H1 (cell line): ENCODE data around the gene PLXNA3. TPM values are rescaled to one million over a fixed set of nuclear protein-coding genes. Genes with fewer than 3 reads are reported as not detected.

Source experiments
- HDAC6 ChIP-seq: IDR thresholded peaks from one replicate; pipeline ENCODE4 v1.7.1; 2012; ENCODE audit warnings: low read depth, mild to moderate bottlenecking, inconsistent platforms, low read length, moderate library complexity
- RNF2 ChIP-seq: fragments of 200-900, 300-1000 bp; sonication (generic); IDR thresholded peaks from 2 replicates; pipeline ENCODE4 v1.7.1; 2016; ENCODE audit warnings: borderline replicate concordance, low read depth, mild to moderate bottlenecking, antibody characterized with exemption, low read length; ENCODE audit not compliant: poor library complexity, severe bottlenecking; ENCODE audit errors: missing control alignments
- polyA plus RNA-seq, 7 experiments: library from polyadenylated mRNA; depleted of rRNA in 3 of 7; stranded (reverse) in 5 of 7; unstranded in 2 of 7; fragments of >200 nt in 5 of 7; fragments of 200-250 nt in 2 of 7; gene quantifications; 1 replicate in 5 of 7; 2 replicates in 1 of 7; 4 replicates in 1 of 7; pipeline versions ENCODE4 v1.2.1 to v1.2.3, GENCODE V29; 2011 to 2013; ENCODE audit warnings: missing spikeins in 2 of 7, mixed read lengths in 2 of 7
- total RNA-seq: library from RNA; stranded (reverse); fragmentation: NEBNext Ultra II Directional; extraction: Animal tissue kit (Norgen Biotek cat#: 25700); gene quantifications from 2 replicates; pipeline ENCODE4 v1.2.1, GENCODE V29; 2021
- TF ChIP-seq, protein P1 (sequence below): IDR thresholded peaks from 2 replicates; pipeline ENCODE4 v1.6.1; 2012; ENCODE audit warnings: inconsistent platforms

The PLXNA3 gene
- total and polyA plus RNA-seq, 2 of the 8 experiments (the other 6 are each of a cell fraction or from before 2014, with no cell fraction given) = 10.7 to 18.2 TPM

DNA sequence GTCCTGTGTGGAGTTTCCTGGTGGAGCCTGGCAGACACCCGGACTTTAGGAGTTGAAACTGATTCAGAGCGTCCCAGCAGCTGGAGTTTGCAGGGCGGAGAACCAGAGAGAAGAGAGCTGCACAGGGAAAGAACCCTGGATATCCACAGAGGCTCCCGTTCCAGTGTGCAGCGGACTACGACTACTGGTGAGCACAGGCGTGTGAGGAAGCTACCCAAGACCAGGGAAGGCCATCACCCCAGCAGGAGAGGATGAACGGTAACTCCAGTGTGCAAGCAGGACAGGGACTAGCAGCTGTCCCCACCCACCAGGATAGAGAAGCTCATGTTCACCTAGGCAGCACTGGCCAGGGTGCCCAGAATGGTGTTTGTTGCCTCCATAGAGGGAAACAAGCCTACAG is 18.7 kb downstream of the PLXNA3 start (continued):
- TF ChIP-seq, protein P1, sequence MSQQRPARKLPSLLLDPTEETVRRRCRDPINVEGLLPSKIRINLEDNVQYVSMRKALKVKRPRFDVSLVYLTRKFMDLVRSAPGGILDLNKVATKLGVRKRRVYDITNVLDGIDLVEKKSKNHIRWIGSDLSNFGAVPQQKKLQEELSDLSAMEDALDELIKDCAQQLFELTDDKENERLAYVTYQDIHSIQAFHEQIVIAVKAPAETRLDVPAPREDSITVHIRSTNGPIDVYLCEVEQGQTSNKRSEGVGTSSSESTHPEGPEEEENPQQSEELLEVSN = no peak
- TF ChIP-seq RNF2 (no peak), HDAC6 (no peak)
- TF ChIP-seq, all 59 proteins: peak for 0
